Tibial nerve (tissue), 3 donors: Measurements from ENCODE around the gene KIAA0040.

Experiments used
- CTCF ChIP-seq, 5 experiments: fragments of 200-600 bp in 3 of 5; fragments of 450-650 bp in 2 of 5; sonication (generic) in 3 of 5; IDR thresholded peaks; one replicate each; pipeline ENCODE4 v1.5.1; 2016 to 2019; ENCODE audit warnings: antibody characterized with exemption in 5 of 5, mild to moderate bottlenecking in 3 of 5, moderate library complexity in 2 of 5
- POLR2A ChIP-seq, 2 donors: fragments of 450-650 bp; IDR thresholded peaks; one replicate each; pipeline ENCODE4 v1.6.1; 2017; ENCODE audit warnings: antibody characterized with exemption in 2 of 2, mild to moderate bottlenecking in 2 of 2, moderate library complexity in 2 of 2

GRCh38 chr1:175178056-175178455 is 14.5 kb downstream of the KIAA0040 start:
- no peak for TF ChIP-seq CTCF (IDR thresholded peaks at IDR 0.05)
- TF ChIP-seq POLR2A (IDR thresholded peaks at IDR 0.05), result no peak
